ENCODE measurements around the gene MORN5.
A peak's percentile ranks its signal among the peaks of the same experiment; 100 is the strongest.

MORN5 gene

DNA sequence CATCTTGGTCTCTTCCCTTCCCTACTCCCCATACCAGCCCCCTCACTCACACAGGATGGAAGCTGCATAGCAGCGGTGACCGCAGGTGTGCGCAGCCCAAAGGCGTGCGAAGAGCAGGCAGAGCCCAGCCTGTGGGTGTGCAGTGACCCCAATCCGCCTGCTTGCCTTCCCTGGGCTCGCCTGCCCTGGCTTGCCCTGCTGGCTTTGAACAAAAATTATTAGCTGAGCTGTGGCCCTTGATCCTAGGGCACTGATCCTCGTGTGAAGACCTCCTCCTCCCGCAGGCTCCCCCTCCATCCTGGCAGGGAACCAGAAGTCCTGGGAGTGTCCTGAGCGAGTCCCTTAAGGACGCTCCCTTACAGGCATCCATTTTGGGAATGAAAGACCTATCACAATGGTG is 31.9 kb downstream of the MORN5 start:
- no peak for DNase-seq (ENCODE audit: low spot score)

DNA sequence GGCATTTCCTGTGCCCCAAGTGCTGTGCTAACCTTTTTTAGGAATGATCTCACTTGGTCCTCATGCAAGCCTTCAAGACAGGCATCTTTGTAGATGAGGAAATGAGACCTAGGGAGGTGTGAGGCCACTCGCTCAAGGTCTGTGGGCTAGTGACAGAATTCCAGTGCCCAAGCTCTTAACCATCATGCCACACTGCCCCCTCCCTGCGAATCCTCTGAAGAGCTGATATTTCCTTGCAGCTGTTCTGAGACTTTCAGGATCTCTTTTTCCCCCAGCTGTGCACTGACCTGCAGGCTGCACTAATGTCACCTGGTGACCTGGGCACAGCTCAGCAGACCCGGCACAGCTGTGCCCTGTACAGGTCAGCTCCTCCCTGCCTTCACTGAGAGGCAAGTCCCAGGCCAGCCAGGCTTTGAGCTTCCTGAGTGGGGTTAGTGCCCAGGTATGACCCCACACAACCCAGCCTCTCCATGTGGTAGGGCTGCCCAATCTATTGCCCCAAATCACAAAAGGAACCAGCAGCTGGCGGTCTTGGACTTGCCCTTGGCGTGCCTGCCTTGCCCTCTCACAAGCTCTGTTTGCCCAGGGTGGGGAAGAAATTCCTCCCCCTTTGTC is 32.7 kb downstream of the MORN5 start:
- DNase-seq (ENCODE audit: low spot score), result no peak

DNA sequence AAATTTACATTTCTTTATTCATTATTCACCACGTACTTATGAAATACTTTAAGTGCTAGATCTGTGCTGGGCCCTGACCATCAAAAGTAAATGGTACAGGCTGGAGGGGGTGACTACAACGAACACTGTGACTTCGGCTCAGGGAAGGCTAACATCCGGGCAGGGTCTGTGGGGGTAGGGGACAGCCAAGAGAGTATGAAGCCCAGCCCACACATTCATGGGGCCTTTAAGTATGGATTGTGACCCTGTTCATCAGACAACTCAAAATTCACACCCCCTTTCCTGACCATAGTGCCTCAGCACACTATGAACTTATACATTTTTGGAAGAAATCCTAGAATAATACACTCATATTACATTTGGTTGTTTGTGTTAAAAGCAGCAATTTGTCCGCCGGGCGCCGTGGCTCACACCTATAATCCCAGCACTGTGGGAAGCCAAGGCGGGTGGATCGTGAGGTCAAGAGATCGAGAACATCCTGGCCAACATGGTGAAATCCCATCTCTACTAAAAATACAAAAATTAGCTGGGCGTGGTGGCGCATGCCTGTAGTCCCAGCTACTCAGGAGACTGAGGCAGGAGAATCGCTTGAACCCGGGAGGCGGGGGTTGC is 33.3 kb downstream of the MORN5 start:
- DNase-seq (ENCODE audit: low spot score), result no peak

DNA sequence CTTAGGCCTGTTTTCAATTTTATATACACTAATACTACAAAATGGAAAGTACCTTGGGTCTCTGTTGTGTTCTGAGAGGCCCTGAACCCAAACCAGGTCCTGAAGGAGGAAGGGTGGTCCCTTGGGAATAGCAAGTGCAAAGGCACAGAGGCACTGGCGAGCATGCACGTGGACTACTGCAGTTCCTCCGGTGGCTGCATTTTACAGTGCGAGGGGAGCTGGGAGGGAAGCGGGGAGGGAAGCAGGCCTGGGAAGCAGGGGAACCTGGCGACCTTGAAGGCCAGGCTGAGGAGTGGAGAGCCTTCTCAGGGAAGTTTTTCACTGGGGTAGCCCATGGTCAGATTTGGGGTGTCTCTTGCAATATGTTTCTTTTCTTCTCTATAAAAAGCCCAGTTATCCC is 33.9 kb downstream of the MORN5 start:
- DNase-seq (ENCODE audit: low spot score), result no peak

DNA sequence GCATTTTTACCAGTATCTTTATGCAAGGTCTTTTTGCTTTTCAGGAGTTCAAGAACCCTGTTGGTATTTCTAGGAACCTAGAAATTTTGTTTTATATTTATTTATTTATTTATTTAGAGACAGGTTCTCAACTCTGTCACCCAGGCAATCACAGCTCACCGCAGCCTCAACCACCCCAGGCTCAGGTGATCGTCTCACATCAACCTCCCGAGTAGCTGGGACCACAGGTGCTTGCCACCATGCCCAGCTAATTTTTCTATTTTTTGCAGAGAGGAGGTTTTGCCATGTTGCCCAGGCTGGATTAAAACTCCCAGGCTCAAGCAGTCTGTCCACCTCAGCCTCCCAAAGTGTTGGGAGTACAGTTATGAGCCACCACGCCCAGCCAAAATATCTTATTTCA is 36.2 kb downstream of the MORN5 start:
- DNase-seq (ENCODE audit: low spot score), result no peak

DNA sequence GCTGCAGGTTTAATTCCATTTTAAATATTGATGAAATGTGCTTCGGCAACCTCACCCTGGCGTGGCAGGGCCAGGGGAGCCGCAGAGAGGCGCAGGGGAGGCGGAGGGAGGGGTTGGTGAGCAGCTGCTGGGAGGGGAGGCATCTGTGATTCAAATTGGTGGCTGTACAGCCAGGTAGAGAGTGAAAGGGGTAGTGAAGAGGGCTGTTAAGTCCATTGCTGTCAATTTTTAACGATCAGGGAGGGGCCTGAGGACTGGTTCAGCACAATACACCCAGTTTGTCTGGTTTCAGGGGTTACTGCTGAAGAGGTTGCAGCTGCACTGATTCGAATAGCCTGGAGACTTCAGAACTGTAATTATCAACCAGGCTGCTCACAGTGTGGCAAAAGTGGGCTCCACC is 37.7 kb downstream of the MORN5 start:
- no peak for DNase-seq (ENCODE audit: low spot score)

DNA sequence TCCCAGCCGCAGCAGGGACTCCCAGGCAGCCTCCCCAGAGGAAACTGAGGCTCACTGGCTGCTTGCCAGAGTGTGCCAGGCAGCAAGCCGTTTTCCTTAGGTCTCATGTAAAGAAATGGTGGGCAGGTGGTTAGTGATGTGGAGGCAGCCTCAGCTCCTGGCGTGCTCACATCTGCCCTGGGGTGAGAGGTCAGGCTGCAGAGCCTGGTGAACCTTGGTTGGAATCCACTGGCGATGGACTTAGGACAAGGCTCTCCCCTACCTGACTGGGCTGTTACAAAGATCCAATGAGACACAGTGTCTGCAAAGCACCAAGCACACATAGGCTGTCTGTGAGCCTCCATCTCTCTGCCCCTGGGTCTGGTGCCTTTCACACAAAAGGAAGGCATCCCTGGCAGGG is 38.2 kb downstream of the MORN5 start:
- no peak for DNase-seq (ENCODE audit: low spot score)

DNA sequence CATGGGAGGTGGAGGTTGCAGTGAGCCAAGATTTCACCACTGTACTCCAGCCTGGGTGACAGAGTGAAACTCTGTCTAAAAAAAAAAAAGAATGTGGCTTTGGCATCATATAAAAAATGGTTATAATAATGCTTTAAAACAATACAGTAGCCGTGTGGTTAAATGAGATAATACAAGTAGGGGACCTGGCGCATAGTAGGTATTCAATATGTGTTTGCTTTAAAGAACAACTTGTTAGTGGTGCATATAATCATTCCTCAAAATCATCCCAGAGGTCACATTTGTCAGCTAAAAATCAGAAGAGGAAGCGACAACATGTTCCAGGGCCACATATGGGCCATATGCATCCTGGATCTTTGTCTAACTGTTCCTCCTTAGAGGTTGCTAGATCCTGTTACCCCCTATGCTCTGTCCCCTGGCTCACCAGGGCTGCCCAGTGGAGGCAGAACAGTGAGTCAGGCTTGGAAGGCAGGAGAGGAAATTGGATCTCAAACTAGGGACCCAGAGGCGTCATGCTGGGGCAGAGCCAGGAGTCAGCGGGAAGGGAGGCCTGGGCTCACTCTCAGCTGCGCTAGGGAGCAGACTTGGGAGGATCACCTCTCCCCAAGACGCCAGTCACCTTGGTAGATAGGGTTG is 41.4 kb downstream of the MORN5 start:
- no peak for DNase-seq (ENCODE audit: low spot score)

DNA sequence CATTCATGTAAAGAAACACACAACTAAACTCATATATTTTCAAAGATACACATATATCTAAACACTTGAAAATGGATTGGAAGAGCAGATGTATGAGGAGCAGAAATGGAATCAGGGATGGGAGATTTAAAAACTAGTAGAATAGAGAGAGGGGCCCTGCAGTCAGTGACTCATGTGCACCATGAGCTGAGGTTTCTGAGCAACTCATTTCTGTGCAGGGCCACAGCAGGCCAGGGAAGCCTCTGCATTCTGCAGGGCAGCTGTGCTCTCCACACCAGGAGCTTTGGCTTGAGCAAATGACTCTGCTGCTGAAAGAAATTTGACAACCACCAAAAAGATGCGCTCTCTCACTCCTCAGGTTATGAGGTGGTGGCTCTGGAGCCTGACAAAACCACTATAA is 41.9 kb downstream of the MORN5 start:
- DNase-seq (ENCODE audit: low spot score), result no peak

DNA sequence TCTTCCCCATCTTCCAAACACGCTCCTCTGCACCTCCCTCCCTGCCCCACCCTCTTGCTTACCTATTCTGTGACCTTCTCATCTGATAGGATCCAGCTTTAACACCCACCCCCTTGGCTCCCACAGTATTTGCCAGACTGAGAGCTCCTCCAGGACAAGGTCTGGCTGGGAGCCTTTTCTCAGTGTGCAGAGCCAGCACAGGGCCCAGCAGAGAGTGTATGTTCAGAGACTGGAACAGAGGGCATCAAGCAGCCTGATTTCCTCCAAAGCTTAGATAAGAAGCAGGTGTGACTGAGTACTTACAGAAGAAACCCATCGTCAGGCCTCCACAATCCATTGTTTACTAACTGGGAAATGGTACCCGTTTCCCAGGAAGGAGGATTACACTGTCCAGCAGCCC is 42.4 kb downstream of the MORN5 start:
- DNase-seq (ENCODE audit: low spot score), result no peak

DNA sequence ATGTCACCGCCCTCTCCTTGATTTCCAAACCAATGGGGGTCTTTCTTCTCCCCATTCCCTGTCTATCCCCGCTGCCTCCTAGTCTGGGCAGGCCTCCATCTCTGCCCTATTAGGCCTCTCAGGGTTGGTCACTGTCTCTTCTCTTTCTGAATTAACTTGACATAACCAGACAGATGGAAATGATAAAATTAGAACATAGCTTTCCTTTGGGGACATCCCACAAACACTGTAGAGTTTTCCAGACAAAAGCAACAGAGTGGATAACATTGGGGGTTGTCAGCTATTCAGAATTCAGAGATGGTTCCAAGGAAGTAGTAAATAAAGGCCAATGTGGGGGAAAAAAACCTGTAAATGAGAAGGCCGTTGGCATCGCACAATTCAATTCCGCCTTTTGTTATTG is 44.3 kb downstream of the MORN5 start:
- DNase-seq (ENCODE audit: low spot score), result no peak

DNA sequence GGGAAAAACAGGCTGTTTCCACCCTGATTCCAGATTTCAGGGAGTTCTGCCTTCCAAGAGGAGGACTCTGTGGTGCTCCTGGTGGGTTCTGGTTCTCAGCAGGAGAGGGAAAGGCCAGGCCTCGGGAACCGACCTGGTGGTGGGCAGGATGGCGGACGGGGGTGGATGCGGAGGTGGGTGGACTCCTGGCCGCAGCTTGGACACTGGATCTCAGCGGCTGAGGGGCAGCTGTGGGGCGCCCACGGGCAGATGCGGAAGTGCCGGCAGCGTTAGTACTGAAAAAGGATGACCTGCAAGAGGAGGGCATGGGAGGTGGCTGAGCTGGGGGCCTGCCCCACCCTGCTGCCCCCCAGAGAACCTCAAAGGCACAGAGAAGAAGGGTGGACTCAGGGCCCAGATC is 44.8 kb downstream of the MORN5 start:
- DNase-seq (ENCODE audit: low spot score), result no peak

DNA sequence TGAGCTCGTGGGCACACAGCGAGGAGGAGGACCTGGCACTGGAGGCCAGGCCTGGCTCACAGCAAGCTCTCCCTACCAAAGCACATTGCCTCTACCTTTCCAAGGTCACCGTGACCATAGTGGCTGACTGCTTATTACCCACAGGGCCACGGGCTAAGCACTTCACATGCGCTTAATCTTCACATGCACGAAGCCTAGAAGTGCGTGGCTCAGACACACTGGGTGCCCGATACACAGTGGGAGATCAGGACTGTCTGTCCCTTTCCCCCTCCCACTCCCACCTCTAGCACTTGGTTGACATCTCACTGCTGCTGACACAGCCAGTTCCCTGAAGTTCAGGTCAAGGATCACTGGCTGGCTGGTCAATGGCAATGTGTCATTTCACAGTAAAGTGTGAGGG is 45.5 kb downstream of the MORN5 start:
- DNase-seq (ENCODE audit: low spot score), result no peak

DNA sequence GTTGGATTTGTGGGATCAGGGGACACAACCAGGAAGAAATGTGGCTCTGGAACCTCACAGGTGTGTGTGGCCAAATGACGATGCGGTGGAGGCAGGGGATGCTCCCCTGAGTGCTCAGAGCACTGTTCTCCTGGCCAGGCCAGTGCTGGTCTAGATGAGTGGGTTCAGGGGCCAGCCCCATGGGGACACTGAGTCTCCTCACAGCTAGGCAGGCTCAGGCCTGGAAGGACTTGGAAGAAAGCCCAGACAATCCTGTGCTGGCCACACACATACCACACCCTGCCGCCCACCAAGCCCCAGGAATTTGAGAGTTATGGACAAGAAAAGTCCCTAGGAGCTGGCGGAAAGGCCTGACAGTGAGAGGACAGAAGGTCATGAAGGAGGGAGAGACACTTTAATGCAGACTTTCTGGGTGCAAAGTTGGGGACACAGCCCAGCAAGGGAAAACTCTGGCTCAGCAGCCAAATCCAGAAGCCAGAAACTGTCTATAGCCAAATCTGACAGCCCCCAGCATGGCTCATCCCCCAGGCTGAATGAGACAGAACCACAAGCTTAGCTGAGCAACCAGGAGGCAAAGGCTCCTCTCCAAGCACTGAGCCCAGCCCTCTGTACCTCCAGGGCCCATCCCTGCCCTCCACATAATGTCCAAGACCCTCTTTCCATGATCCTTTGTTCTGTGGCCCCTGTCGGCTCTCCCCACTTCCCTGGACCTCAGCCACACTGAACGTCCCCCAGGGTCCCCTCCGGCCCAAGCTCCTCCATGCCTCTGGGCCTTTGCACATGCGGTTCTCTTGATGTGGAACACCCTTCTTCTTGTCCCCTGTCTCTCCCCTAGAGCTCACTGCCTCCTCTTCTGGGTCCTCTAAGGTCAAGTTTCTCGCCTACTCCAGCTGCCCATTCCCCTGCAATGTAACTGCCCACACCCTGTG is 46.7 kb downstream of the MORN5 start:
- peak; percentile 64 for DNase-seq (ENCODE audit: low spot score)

DNA sequence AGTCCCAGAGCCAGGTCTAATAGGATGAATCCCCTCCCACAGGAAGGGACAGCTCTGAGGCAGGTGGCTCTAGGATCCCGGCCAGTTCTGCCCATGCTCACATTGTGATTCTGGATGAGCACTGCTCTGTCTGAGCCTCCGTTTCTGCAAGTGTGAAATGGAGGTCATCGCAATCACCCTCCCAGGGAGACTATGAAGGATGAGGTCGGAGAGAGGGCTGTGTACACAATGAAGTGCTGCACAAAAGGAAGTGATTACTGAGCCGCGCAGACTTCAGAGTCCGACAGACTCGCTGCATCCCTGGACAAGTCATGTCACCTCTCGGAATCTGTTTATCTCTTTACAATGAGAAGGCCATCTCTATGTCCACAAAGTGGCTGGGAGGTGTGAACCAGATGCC is 47.4 kb downstream of the MORN5 start:
- DNase-seq (ENCODE audit: low spot score), result no peak

DNA sequence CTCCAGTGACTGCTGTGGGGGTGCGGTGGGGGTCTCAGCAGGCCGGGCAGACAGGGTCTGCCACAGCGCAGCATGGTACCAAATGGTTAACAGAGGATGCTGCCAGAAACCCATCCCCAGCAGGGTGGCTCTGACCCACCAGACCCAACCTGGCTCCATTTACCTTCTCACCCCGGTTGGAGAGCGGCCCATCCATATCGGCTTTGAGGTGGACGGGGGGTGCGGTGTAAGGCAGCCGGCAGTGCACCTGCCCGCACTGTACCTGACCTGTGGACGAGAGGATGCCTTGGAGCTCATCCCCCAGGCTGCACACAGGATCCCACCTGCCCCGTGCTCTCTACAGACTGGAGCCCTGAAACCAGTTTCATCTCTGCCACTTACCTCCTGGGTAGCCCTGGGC is 49.7 kb downstream of the MORN5 start:
- no peak for DNase-seq (ENCODE audit: low spot score)

DNA sequence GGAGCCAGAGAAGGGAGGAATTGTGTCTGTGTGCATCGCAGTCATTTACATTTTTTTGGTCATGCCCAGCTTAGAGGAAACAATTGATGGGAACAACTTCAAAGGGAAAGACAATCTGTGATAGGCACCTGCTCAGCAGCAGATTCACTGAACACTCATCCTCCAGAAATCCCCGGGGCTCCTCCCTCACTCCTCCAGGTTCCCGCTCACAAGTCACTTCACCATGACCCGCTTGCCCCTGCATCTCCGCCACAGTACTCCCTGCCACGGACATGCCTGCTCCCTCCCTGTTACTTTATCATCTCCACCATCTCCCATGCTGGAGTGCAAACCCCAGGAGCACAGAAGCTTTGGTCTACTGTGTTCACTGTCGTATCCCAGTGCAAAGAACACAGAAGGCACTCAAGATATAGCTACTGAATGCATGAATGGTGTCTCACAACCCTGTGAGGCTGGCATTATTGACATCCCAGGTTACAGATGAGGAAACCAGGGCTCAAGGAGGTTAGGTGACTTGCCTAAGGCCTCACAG is 52.8 kb downstream of the MORN5 start:
- no peak for DNase-seq (ENCODE audit: low spot score)

DNA sequence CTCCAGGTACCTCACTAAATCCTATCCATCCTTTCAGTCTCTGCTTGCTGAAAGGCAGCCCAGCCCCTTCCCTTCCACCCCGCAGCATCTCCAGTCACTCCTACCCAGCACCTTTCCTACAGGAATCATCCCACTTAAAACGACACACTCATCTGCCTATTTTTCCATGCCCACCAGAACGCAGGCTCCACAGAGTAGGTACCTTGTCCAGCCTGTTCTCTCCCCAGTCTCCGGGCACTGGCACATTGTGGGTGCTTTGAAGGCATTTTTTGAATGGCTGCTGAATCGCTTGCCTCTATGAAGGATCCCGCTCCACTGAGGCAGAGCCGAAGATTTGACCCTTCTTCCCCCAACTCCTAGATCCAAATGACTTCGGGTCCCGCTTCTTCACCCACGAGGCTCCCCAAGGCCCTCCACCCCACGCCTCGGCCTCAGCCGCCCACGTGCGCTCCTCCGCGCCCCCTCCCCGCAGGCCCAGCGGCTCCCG is 53.4 kb downstream of the MORN5 start:
- no peak for DNase-seq (ENCODE audit: low spot score)

DNA sequence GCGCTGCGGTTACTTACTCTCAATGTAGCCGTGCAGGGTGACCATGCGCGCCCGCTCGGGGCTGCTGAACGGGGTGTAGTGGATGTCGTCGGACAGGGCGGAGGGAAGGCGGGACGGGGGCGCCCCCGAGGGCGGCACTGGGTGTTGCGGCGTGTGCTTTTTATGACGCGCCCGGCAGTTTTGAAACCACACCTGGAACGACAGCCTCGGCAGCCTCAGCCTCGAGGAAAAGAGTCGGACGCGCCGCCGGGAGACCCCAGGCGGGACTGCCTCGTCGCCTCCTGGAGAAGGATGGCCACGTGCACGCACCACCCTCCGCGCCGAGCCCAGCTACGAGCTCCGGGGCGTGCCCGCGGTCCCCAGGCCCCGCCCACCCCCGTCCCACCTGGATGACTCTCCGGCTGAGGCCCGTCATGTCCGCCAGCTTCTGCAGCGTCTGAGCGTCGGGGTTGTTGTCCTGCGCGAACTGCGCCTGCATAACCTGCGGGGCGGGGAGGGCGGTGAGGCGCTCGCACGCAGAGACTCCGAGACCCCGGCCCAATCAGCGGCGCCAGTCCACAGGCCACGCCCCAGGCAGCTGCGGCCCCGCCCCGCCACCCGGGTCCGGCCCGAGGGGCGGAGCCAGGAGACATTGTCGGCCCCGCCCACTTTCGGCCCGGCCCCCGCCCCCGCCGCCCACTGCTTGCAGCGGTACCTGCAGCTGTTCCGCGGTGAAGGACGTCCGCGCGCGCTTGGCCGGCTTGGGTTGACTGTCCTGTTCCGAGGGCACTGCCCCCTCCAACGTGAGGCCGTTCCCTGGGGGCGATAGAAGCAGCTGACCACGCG is 54.1 kb downstream of the MORN5 start:
- peak; percentile 83 for DNase-seq (ENCODE audit: low spot score)

DNA sequence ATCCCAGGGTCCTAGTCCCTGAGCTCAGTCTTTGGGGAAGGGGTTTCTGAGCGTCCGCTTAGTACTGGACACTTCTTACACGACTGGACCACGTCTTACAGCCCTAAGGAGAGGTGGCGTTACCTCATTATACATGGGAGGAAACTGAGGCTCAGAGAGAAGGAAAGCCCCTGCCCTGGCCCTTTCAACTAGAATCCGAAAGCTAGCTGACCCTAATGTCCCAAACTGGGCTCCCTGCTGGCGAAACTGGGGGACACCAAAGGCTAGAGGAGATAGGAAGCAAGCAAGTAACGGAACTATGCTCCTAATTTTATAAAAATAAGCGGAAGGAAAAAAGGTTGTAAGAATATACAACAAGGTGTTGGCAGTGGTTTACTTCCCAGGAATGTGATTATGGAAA is 54.8 kb downstream of the MORN5 start:
- DNase-seq (ENCODE audit: low spot score), result no peak

DNA sequence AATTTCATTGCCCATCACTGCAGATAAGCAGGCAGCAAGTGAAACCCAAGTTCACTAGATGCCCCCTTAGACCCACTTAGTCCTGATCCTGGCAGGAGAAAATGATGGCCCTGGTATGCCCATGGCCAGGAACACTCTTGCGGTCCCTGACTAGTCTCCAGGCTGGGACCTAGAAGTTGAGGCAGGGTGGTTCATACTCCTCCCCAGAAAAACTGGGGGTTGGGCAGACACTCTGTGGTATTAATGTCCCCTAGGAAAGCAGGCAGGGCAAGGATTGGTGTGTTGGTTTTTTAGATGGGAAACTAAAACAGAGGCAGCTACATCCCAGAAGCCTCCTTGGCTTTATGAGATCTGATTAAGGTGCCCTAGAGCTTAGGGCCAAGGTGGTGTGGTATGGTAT is 56.0 kb downstream of the MORN5 start:
- no peak for DNase-seq (ENCODE audit: low spot score)

All from COLO829 (cell line).